NCI-H2029 treated with DMSO at 0.1 percent for 48 hours (cell line): ENCODE results near the gene TMEM45B.
"Not testable (repeated sequence)": the region's sequence is repeated elsewhere in the genome, so short reads cannot be mapped to it uniquely, and the experiment has no call there.

Source experiments
- DNase-seq: peaks from one replicate; lab custom pipeline; 2025; lab: John Stamatoyannopoulos, UW

The TMEM45B gene

GRCh38 chr11:129815596-129816461 lies at the start of gene TMEM45B:
TSS of gene TMEM45B (plus strand) at chr11:129815848. CDS start at chr11:129852483, 36,635 bp downstream.
- DNase-seq: no peak

GRCh38 chr11:129766898-129767604 lies 48.6 kb upstream of the TMEM45B start:
- DNase-seq: no peak

DNA sequence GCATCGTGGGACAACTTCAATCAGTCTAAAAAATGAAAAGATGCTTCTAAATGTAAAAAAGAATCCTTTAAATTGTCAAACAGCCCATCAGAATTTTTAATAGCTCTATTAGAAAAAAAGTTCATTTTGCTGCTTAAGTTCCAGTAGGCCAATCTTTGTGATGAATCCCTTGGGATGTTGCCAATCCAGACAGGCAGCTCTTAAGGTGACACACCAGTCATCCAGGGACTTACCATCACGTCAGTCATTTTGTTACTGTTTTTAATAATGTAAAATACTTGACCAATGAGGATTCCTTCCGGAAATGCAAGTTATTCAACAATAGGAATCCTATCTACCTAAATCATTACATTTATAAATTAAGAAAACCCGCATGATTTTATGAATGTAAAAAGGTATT lies 47.8 kb upstream of the TMEM45B start:
- DNase-seq: no peak

DNA sequence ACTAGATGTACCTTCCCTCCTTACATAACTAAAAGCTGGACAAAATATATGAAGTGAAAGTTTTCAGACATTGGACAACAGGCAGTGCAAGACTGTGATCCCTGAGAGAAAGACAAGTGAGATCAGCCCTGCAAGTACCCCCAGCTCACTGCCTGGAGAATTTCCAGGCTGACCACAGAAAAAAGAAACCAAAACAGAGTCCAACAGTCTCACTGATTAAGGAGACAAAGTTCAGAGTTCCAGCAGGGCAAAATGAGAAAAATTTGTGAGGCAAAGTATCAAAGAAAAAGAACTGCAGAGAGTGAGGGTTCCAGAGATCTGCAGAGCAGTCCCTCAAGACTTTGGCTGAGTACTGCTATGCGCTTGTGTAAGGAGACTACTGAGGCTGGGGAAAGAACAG lies 47.3 kb upstream of the TMEM45B start:
- DNase-seq: no peak

- no peak for DNase-seq
Observed at GRCh38 chr11:129769059-129769458, 46.6 kb upstream of the TMEM45B start.

- no peak for DNase-seq
Observed at GRCh38 chr11:129770993-129771392, 44.7 kb upstream of the TMEM45B start.

GRCh38 chr11:129771456-129771855 lies 44.2 kb upstream of the TMEM45B start:
- DNase-seq: not testable (repeated sequence)

DNA sequence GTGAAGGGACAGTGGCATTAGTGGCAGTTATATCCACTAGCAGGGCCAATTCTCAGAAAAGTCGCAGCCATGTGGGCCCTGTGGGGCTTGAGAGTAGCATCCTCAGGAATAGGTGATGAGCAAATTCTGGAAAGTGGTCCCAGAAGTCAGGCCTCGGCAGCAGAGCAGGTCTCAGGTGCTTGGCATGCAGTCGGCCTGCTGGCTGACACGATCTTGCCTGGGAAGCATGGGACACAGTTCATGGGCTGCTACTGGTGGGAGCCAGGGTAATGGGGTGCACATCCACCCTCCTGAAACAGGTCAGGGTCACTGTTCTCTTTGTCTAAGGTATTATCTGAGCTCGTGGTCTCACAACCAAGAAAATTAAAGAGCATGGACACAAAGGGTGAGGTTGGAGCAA lies 36.8 kb upstream of the TMEM45B start:
- no peak for DNase-seq

GRCh38 chr11:129779342-129779741 lies 36.3 kb upstream of the TMEM45B start:
- DNase-seq: no peak

DNA sequence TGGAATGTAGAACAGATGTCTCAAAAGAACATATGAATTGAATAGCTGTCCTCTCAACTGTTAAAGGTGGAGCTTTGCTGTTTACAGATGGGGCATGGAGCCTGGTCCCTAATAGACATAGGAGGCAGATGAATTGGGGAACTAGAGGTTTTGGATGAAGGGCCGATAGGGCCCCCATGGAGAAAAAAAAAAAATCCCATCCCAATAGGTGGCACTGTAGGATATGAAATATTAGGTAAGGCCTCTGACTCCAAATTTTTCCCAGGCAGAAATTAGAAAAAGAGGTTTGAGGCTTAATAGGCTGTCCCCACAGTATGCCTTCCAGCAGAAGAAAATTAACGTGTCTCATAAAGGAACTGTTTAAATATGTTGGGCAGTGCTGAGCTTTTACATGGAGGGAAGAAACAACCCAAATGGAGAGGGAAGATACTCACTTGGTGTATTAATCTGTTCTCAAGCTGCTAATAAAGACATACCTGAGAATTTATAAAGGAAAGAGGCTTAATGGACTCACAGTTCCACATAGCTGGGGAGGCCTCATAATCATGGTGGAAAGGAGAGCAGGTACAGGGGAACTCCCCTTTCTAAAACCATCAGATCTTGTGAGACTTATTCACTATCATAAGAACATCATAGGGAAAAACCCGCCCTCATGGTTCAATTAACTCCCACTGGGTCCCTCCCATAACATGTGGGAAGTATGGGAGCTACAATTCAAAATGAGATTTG lies 30.1 kb upstream of the TMEM45B start:
- peak; percentile 9 for DNase-seq

DNA sequence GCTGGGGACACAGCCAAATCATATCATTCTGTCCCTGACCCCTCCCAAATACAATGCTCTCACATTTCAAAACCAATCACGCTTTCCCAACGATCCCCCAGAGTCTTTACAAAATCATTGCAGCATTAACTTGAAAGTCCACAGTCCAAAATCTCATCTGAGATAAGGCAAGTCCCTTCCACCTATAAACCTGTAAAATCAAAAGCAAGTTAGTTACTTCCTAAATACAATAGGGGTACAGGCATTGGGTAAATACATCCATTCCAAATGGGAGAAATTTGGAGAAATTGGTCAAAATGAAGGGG lies 29.6 kb upstream of the TMEM45B start:
- DNase-seq: not testable (repeated sequence)

DNA sequence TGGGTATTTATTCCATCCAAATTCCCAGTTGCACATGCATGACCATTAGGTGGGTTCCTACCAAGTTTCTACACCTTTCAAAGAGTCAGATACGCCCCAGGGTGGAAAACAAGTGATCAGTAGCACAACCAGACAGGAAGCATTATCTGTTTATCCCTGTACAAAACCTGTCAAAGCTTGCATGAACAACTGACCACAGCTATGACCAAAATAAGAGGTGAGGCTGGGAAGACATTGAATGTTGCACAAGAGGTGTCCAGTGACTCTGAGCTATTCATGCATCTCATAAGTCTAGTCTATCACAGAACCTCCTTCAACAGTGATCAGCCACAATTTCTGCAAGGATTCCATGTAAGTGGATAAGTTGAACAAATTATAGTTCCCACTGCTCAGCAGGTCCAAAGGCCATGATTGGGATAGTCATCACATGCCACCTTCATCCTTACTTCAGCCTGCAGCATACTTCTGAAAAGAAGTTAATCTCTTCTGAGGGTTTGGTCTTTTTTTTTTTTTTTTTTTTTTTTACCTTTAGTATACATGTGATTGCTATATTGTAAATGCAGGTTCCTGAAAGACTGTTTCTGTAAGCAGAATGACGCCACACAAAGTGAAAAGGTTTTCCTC lies 28.0 kb upstream of the TMEM45B start:
- DNase-seq: no peak

DNA sequence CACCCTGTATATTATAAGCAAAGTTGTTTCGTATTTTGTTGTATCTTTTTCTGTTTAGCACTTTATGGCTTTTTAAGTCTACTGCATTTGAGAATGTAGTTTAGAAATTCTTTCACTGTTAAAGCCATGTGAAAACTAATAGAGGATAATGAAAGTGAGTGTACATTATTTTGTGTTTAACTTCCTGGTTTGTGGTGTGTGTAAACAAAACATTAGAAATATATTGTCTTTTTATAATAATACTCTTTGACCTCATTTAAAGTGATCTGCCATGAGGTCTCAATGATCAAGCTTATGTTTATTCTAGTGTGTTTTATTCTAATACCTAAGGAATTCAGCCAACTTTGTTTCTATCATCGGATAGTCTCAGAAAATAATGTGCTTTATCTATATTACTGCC lies 27.4 kb upstream of the TMEM45B start:
- no peak for DNase-seq

DNA sequence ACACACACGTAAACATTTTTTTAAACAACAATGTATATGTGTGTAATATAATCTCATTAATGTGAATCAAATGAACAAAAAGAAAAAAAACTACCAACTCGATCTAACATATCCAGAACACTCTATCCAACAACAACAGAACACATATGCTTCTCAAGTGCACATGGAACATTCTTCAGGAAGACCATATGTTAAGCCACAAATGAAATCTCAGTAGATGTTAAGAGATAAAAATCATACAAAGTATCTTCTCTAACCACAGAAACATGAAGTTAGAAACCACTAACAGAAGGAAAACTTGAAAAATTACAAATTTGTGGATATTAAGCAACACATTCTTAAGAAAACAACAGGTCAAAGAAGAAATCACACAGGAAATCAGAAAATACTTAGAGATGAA lies 25.5 kb upstream of the TMEM45B start:
- DNase-seq: no peak

DNA sequence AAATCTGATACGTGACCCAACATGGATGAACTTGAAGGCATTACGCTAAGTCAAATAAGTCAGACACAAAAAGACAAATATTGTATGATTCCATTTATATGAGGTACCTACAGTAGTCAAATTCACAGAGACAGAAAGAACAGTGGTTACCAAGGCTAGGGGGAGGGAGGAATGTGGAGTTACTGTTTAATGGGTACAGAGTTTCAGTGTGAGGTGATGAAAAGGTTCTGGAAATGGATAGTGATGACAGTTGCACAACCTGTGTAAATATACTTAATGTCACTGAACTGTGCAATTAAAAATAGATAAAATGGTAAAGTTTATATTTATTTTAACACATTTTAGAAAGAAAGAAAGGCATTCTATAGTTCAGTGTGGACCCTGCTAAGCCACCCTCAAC lies 24.1 kb upstream of the TMEM45B start:
- no peak for DNase-seq

- no peak for DNase-seq
Observed at GRCh38 chr11:129792663-129793062, 23.0 kb upstream of the TMEM45B start.

DNA sequence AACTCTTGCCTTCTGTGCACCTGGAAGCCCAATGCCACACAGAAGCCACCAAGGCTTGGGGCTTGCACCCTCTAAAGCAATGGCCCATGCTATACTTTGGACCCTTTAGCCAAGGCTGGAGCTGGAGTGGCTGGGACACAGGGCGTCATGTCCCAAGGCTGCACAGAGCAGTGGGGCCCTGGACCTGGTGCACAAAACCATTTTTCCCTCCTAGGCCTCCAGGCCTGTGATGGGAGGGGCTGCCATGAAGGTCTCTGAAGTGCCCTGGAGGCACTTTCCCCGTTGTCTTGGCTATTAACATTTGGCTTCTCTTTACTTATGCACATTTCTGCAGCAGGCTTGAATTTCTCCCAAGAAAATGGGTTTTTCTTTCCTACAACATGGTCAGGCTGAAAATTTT lies 20.6 kb upstream of the TMEM45B start:
- DNase-seq: no peak

DNA sequence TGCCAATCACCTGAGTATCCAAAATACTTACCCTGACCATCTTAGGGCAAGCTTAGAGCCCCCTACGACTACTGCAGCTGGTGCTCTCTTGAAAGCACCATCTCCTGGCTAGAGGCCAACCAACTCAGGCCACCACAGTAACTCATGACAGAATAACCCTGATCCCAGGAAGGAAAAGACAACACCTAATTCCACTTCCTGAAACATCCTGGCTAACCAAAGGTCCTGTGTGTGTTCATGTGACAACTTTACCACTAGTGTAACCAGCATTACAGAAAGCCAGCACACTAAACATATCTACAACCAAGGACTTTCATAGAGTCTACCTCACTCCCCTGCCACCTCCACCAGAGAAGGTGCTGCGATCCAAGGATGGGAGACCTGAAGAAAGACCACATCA lies 17.4 kb upstream of the TMEM45B start:
- no peak for DNase-seq

- DNase-seq: not testable (repeated sequence)
Observed at GRCh38 chr11:129800162-129800561, 15.5 kb upstream of the TMEM45B start.

- no peak for DNase-seq
Observed at GRCh38 chr11:129800655-129801054, 15.0 kb upstream of the TMEM45B start.

GRCh38 chr11:129803533-129803932 lies 12.1 kb upstream of the TMEM45B start:
- DNase-seq: no peak

DNA sequence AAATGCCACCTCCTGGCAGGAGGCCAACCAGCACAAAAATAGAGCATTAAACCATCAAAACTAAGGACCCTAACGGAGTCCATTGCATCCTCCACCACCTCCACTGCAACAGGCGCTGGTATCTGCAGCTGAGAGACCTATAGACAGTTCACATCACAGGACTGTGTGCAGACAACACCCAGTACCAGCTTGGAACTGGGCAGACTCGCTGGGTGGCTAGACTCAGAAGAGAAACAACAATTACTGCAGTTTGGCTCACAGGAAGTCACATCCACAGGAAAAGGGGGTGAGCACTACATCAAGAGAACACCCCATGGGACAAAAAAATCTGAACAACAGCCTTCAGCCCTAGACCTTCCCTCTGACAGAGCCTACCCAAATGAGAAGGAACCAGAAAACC lies 11.6 kb upstream of the TMEM45B start:
- no peak for DNase-seq
